Measurements from ENCODE around the gene SDHB. TPM values are rescaled to one million over a fixed set of nuclear protein-coding genes. Genes with fewer than 3 reads are reported as not detected.
A peak's percentile ranks its signal among the peaks of the same experiment; 100 is the strongest.

The SDHB gene
- polyA plus RNA-seq, result 149 to 228 TPM (median 162 TPM) in 3 replicates
- polyA plus RNA-seq (2011; ENCODE audit: low read depth), result 150 TPM
- 164 and 328 TPM in 2 replicates for polyA plus RNA-seq (2011; cell fraction: cytosol; rRNA removed)
- polyA plus RNA-seq (2011; cell fraction: nucleus; rRNA removed), result 104 and 109 TPM in 2 replicates
- polyA plus RNA-seq (2012; ENCODE audit: low replicate concordance), result 90.0 and 114 TPM in 2 replicates
- polyA minus RNA-seq, result 60.0 to 248 TPM (median 135 TPM) in 3 replicates
- polyA minus RNA-seq (2011; cell fraction: cytosol; rRNA and poly(A)+ RNA removed), result 89.4 TPM
- 36.1 and 59.3 TPM in 2 replicates for polyA minus RNA-seq (2011; cell fraction: nucleus; rRNA and poly(A)+ RNA removed)

DNA sequence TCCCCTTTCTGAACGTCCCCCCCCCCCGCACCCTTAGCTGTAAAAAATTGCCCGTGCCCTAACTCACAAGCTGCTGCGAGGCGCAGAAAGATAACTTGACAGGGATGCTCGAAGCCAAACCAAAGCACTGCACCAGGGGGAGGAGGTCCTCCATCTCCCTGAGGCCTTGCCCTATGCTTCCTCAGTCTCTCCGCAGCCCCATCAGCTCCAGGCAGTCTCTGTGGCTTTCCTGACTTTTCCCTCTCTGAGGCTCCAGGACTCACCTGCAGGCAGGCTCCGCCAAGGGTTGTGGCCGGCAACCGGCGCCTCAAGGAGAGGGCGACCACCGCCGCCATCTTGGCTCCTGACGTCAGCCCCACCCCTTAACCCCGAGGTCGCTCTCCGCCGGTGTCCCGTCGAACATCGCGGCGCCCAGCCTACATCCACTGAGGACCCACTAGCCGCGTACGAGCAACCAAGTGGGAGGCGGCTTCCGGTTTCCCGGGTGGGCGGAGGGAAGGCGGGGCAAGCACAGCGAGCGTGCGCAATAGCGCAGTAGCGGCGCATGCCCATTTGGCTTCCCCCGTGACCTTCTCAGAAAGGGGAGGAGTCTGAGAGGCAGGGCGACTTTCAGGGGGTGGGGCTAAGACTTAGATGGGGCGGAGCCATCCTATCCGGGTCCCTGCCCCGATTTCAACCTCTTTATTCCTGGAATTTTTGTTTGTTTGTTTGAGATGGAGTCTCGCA, at the start of gene SDHB:
Gene SDHB, minus strand, starts transcription at position 348 of the 726 bp plus-strand sequence. Its CDS starts 13 bp downstream, at position 335.
- peak within 1 kb of the TSS; percentile 90 for H3K4me2 ChIP-seq (ENCODE audit: control insufficient read depth, extremely low read depth, insufficient read depth, low read depth, low read length)
- peak; percentile 87 for FAIRE-seq
- H3K36me3 ChIP-seq (ENCODE audit: control insufficient read depth in 2 of 2, extremely low read depth in 1 of 2, insufficient read depth in 2 of 2, low read length in 2 of 2), result peaks cover 0 to 8% of the 10 kb centered on the region in 2 experiments

DNA sequence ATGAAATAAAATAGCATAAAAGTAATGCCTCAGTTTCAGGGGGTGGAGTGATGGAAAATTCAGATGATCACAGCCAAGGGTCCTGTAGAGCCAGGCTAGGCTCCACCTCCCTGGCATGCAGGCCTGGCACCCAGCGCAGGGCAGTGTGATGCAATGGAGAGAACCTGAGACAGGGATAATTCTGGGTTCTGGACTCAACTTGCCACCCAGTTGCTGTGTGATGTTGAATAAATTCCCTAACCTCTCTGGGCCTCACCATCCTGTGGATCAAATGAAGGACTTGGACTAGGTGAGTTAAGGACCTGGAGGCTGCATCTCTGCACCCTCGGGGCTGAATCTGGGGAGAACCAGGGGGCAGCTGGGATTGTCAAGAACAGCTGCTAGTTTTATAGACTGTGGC, 48.4 kb upstream of the SDHB start:
- H3K4me1 ChIP-seq (ENCODE audit: control insufficient read depth, extremely low read depth, insufficient read depth, low read length), result peaks cover 14% of the 10 kb centered on the region
- H3K36me3 ChIP-seq (ENCODE audit: control insufficient read depth in 2 of 2, extremely low read depth in 1 of 2, insufficient read depth in 2 of 2, low read length in 2 of 2), result no peaks in the 10 kb centered on the region
- H3K27ac ChIP-seq (ENCODE audit: control insufficient read depth, insufficient read depth, low read length), result no peak overlapping the region
- H4K20me1 ChIP-seq (ENCODE audit: control insufficient read depth, extremely low read depth, insufficient read depth, low read length), result no peaks in the 10 kb centered on the region
- H3K9me1 ChIP-seq (ENCODE audit: control insufficient read depth, extremely low read depth, insufficient read depth, low read length), result no peaks in the 10 kb centered on the region
- dilution Hi-C loops (cut with MboI; ENCODE audit: extremely low pct_ligation_motif_present, low sequenced_read_pairs), result no loop called here
- TF ChIP-seq, protein P1, sequence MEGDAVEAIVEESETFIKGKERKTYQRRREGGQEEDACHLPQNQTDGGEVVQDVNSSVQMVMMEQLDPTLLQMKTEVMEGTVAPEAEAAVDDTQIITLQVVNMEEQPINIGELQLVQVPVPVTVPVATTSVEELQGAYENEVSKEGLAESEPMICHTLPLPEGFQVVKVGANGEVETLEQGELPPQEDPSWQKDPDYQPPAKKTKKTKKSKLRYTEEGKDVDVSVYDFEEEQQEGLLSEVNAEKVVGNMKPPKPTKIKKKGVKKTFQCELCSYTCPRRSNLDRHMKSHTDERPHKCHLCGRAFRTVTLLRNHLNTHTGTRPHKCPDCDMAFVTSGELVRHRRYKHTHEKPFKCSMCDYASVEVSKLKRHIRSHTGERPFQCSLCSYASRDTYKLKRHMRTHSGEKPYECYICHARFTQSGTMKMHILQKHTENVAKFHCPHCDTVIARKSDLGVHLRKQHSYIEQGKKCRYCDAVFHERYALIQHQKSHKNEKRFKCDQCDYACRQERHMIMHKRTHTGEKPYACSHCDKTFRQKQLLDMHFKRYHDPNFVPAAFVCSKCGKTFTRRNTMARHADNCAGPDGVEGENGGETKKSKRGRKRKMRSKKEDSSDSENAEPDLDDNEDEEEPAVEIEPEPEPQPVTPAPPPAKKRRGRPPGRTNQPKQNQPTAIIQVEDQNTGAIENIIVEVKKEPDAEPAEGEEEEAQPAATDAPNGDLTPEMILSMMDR (optimal IDR thresholded peaks at IDR 0.05 in 1 of 3, IDR thresholded peaks at IDR 0.05 in 1 of 3, conservative IDR thresholded peaks at IDR 0.05 in 1 of 3; ENCODE audit: extremely low read depth in 1 of 3, insufficient read depth in 2 of 3, low read length in 3 of 3), result no peak
- TF ChIP-seq EZH2 (IDR thresholded peaks at IDR 0.05; ENCODE audit: low read length), result no peak
- H3K27me3 ChIP-seq (ENCODE audit: control insufficient read depth, extremely low read depth, insufficient read depth, low read length), result no peaks in the 10 kb centered on the region
- no peak overlapping the region for H2AFZ ChIP-seq (ENCODE audit: control insufficient read depth, low read length)
- no peak overlapping the region for H3K9ac ChIP-seq (ENCODE audit: control insufficient read depth, extremely low read depth, insufficient read depth, low read length)
- DNase-seq (ENCODE audit: low read depth, low spot score) (no peak), FAIRE-seq (no peak)
- H3K9me3 ChIP-seq (ENCODE audit: control insufficient read depth, low read depth, low read length), result no peaks in the 10 kb centered on the region
- no peak overlapping the region for H3K4me3 ChIP-seq (ENCODE audit: control insufficient read depth in 2 of 3, extremely low read depth in 1 of 3, insufficient read depth in 2 of 3, low read depth in 1 of 3, low read length in 3 of 3)
- no peaks in the 10 kb centered on the region for H3K79me2 ChIP-seq (ENCODE audit: control insufficient read depth, insufficient read depth, low read length)
- H3K4me2 ChIP-seq (ENCODE audit: control insufficient read depth, extremely low read depth, insufficient read depth, low read depth, low read length), result no peak overlapping the region

More for the DNA sequence above, at the start of gene SDHB:
- no peak for TF ChIP-seq EZH2 (IDR thresholded peaks at IDR 0.05; ENCODE audit: low read length)
- TF ChIP-seq, protein P1 (optimal IDR thresholded peaks at IDR 0.05 in 1 of 3, IDR thresholded peaks at IDR 0.05 in 1 of 3, conservative IDR thresholded peaks at IDR 0.05 in 1 of 3; ENCODE audit: extremely low read depth in 1 of 3, insufficient read depth in 2 of 3, low read length in 3 of 3), result no peak
- Histone ChIP-seq H3K9me1 (ENCODE audit: control insufficient read depth, extremely low read depth, insufficient read depth, low read length) (no peaks in the 10 kb centered on the region), H3K9ac (ENCODE audit: control insufficient read depth, extremely low read depth, insufficient read depth, low read length) (peak within 1 kb of the TSS; percentile 84), H4K20me1 (ENCODE audit: control insufficient read depth, extremely low read depth, insufficient read depth, low read length) (no peaks in the 10 kb centered on the region), H3K79me2 (ENCODE audit: control insufficient read depth, insufficient read depth, low read length) (peaks cover 39% of the 10 kb centered on the region), H2AFZ (ENCODE audit: control insufficient read depth, low read length) (peak within 1 kb of the TSS; percentile 70), H3K9me3 (ENCODE audit: control insufficient read depth, low read depth, low read length) (no peaks in the 10 kb centered on the region), H3K4me3 (ENCODE audit: control insufficient read depth in 2 of 3, extremely low read depth in 1 of 3, insufficient read depth in 2 of 3, low read depth in 1 of 3, low read length in 3 of 3) (peak within 1 kb of the TSS; percentile 85 to 97 (median 92)), H3K4me1 (ENCODE audit: control insufficient read depth, extremely low read depth, insufficient read depth, low read length) (peaks cover 9% of the 10 kb centered on the region), H3K27ac (ENCODE audit: control insufficient read depth, insufficient read depth, low read length) (peak within 1 kb of the TSS; percentile 82), H3K27me3 (ENCODE audit: control insufficient read depth, extremely low read depth, insufficient read depth, low read length) (no peaks in the 10 kb centered on the region)
- dilution Hi-C loops (cut with MboI; ENCODE audit: extremely low pct_ligation_motif_present, low sequenced_read_pairs), result no loop called here
- peak; percentile 94 for DNase-seq (ENCODE audit: low read depth, low spot score)

Data from keratinocyte (primary cell).